HG03571 (cell line): ENCODE measurements around the gene AVPR2.

Experiments
- ATAC-seq: cut with Tn5 transposase; IDR thresholded peaks from one replicate; pipeline ENCODE4 v1.9.1; 2021; ENCODE audit not compliant: unreplicated experiment

AVPR2 gene

DNA sequence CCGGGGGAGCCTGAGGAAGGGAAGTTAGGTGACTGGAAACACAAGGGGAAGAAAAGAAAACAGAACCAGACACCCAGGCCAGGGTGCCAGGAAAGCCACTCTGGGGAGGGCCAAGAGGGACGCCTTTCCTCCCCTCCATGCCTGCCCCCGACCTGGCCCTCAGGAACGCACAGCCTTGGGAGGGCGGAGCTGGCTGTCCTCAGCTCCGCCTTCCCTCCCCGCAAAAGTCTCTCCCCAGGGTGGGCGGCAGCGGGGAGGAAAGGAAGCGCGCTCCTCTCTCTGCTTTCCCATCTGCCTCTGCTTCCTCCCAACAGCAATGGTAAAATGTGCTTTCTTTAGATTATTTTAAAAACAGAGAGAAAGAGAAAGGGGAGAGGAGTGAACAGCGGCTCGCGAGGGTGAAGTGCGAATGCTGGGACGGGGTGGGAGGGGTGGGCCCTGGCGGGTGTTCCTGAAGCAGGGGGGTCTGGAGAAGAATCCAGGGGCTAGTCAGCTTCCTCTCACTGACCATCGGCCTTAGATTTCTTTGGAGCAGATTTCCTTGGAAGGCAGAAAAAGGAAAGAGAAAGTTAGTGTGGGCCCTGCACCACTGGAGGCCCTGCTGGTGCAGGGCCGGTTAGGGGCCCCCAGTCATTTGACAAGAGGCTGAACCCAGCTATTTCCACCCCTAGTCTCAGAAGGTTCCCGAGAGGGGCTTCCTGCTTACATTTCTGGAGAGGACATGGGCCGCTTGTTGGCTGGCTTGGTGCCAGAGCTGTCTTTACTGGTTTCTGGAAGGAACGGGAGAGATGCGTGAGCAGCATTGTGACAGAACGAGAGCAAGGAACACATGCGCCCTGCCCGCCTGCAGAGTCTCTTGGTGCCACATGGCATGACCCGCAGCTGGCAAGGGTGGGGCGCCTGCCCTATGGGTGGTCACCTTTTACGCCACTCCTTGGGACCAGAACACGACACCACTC is 44.7 kb downstream of the AVPR2 start:
- no peak for ATAC-seq

GRCh38 chrX:153950127-153950526 is 45.7 kb downstream of the AVPR2 start:
- no peak for ATAC-seq

DNA sequence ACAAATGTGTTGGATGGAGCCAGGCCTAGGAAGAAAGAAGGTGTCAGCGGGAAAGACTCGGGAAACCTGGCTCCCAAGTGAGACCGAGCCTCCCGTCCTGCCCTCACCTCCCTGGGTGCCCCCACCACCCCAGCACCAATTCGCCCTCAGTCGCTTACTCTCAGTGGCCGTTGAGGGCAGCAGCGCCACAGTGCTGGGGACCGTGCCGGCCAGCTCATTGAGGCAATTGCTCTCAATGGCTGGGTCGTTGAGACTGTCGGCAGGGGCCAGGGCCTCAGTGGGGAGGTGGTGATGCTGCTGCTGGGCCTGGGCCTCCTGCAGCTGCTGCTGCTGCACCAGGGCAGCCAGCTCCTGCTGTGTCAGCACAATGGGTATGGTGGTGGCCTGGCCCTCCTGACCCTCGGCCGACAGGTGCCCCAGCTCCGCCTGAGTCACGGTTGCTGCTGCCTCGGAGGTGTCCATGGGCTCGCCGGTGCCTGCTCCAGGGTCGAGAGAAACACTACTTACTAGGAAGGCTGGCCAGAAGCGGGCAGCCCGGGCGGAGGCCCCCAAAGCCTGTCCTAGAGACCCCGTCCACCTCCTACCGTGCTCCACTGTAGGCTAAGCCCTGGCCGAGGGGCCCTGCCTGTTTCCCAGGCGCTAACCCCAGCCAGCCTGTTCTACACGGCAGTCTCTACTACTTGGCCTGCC is 47.4 kb downstream of the AVPR2 start:
- ATAC-seq: no peak

- no peak for ATAC-seq
These were observed 48.0 kb downstream of the AVPR2 start for GRCh38 chrX:153952373-153953026.

GRCh38 chrX:153953342-153953830 is 48.9 kb downstream of the AVPR2 start:
- no peak for ATAC-seq

DNA sequence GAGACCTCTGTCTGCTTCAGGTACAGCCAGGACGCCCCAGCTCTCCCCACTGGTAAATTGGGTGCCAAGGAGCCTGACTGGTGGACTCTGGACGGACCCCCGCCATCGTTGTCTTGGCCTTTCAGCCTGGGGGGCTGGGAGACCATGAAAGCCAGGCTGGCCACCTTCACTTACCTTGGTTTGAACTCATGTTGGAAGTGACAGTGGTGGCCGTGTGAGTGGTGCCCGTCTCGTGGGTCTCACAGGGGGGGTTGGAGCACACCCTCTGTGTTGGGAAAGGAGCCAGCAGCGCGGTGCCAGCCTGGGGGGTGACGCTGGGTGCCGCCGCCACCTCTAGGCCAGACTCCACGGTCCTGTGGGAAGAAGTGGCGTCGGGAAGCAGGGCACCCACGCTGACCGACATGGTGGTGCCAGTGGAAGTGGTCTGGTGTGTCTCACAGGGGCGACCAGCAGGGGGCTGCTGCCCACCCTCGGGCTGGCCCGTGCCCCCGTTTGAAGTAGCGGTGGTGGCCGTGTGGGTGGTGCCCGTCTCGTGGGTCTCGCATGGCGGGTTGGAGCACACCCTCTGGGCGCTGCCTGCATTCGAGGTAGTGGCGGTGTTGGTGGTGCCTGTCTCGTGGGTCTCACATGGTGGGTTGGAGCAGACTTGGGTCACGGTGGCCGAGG is 49.6 kb downstream of the AVPR2 start:
- ATAC-seq: no peak

- ATAC-seq: no peak
These were observed 50.2 kb downstream of the AVPR2 start for GRCh38 chrX:153954558-153955227.

DNA sequence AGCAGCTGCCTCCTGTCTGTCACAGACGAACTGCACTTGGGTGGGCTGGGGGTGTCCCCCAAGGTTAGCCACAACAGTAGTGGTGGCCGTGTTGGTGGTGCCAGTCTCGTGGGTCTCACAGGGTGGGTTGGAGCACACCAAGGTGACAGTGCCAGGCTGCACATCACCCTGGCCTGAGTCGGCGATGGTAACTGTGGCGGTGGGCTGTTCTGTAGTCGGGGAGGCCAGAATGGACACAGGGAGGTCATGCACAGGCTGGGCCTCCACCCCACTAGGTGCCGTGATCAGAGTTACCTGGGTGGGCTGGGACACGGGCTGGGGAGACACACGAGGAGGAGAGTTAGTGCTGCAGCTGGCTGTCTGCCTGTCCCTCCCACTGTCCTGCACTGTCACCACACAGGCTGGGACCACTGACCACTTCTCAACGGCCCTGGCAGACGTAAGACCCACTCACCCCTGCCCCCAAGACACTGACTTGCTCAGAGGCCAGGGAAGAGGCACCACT is 50.8 kb downstream of the AVPR2 start:
- no peak for ATAC-seq

GRCh38 chrX:153956044-153956907 is 51.8 kb downstream of the AVPR2 start:
- no peak for ATAC-seq
